Measurements from ENCODE around the gene PDS5B. TPM values are rescaled to one million over a fixed set of nuclear protein-coding genes. Genes with fewer than 3 reads are reported as not detected.
"Not testable (repeated sequence)": the region's sequence is repeated elsewhere in the genome, so short reads cannot be mapped to it uniquely, and the experiment has no call there.

PDS5B gene
- total and polyA plus RNA-seq, 8 donors: 32.5 to 75.8 (median 69.5) TPM

DNA sequence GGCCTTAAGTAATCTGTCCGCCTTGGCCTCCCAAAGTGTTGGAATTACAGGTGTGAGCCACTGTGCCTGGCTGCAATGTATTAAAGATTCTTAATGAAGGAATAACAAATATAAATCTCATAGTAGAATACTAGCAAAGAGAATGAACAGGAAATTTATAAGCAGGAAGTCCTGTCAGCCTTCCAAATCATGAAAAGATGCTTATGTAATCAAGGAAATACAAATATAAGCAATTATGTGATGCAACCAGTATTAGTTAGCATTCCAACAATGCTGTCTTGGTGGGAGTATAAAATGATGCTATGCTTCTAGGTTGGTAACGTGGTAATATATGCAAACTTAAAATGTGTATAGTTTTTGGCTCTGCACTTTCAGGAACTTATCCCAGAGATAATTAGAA is 133.8 kb downstream of the PDS5B start:
- ATAC-seq (no peak), DNase-seq (no peak)
- H3K9me3 ChIP-seq: peaks cover 0 to 4% of the 10 kb centered on the region in 2 donors
- H3K27ac ChIP-seq: peak overlapping the region in 1 of 2 donors; percentile 16
- intact Hi-C loops (cut with DNase I): no loop called here
- peaks cover 0 to 24% of the 10 kb centered on the region in 2 donors for H3K36me3 ChIP-seq
- no peak overlapping the region for H3K4me3 ChIP-seq
- TF ChIP-seq, protein P1, sequence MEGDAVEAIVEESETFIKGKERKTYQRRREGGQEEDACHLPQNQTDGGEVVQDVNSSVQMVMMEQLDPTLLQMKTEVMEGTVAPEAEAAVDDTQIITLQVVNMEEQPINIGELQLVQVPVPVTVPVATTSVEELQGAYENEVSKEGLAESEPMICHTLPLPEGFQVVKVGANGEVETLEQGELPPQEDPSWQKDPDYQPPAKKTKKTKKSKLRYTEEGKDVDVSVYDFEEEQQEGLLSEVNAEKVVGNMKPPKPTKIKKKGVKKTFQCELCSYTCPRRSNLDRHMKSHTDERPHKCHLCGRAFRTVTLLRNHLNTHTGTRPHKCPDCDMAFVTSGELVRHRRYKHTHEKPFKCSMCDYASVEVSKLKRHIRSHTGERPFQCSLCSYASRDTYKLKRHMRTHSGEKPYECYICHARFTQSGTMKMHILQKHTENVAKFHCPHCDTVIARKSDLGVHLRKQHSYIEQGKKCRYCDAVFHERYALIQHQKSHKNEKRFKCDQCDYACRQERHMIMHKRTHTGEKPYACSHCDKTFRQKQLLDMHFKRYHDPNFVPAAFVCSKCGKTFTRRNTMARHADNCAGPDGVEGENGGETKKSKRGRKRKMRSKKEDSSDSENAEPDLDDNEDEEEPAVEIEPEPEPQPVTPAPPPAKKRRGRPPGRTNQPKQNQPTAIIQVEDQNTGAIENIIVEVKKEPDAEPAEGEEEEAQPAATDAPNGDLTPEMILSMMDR (IDR thresholded peaks at IDR 0.05): no peak
- H3K4me1 ChIP-seq: peaks cover 0 to 6% of the 10 kb centered on the region in 2 donors
- no peaks in the 10 kb centered on the region for H3K27me3 ChIP-seq

DNA sequence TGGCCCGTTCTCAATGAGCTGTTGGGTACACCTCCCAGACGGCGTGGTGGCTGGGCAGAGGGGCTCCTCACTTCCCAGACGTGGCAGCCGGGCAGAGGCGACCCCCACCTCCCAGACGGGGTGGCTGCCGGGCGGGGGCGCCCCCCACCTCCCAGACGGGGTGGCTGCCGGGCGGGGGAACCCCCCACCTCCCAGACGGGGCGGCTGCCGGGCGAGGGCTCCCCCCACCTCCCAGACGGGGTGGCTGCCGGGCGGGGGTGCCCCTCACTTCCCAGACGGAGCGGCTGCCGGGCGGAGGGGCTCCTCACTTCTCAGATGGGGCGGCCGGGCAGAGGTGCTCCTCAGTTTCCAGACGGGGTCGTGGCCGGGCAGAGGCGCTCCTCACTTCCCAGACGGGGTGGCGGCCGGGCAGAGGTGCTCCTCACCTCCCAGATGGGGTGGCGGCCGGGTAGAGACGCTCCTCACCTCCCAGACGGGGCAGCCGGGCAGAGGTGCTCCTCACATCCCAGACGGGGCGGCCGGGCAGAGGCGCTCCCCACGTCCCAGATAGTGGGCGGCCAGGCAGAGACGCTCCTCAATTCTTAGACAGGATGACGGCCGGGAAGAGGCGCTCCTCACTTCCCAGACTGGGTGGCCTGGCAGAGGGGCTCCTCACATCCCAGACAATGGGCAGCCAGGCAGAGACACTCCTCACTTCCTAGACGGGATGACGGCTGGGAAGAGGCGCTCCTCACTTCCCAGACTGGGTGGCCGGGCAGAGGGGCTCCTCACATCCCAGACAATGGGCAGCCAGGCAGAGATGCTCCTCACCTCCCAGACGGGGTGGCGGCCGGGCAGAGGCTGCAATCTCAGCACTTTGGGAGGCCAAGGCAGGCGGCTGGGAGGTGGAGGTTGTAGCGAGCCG is 135.1 kb downstream of the PDS5B start:
- H3K27ac ChIP-seq; ATAC-seq; H3K9me3 ChIP-seq; H3K27me3 ChIP-seq; H3K4me3 ChIP-seq; intact Hi-C loops (cut with DNase I): not testable (repeated sequence)
- DNase-seq: peak in 1 of 4 donors; percentile 66
- peaks cover 0 to 15% of the 10 kb centered on the region in 2 donors for H3K36me3 ChIP-seq
- H3K4me1 ChIP-seq: peaks cover 0 to 11% of the 10 kb centered on the region in 2 donors

DNA sequence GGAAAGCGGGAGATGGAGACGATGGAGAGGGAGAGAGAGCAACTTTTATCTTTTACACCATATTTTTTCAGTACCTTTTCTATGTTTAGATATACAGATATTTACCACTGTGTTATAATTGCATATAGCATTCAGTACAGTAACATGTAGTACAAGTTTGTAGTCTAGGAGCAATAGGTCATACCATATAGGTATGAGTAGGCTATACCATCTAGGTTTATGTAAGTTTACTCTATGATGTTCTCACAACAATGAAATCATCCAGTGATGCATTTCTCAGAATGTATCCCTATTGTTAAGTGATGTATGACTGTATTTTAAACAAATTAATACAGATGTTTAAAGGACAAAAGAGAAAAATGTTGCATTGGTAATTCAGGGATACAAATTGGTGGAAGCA is 136.1 kb downstream of the PDS5B start:
- DNase-seq (no peak), ATAC-seq (no peak)
- intact Hi-C loops (cut with DNase I): no loop called here
- no peak overlapping the region for H3K4me3 ChIP-seq
- peaks cover 0 to 13% of the 10 kb centered on the region in 2 donors for H3K36me3 ChIP-seq
- no peak overlapping the region for H3K27ac ChIP-seq
- TF ChIP-seq, protein P1 (IDR thresholded peaks at IDR 0.05): no peak
- no peaks in the 10 kb centered on the region for H3K9me3 ChIP-seq
- H3K27me3 ChIP-seq: no peaks in the 10 kb centered on the region
- peaks cover 0 to 14% of the 10 kb centered on the region in 2 donors for H3K4me1 ChIP-seq

DNA sequence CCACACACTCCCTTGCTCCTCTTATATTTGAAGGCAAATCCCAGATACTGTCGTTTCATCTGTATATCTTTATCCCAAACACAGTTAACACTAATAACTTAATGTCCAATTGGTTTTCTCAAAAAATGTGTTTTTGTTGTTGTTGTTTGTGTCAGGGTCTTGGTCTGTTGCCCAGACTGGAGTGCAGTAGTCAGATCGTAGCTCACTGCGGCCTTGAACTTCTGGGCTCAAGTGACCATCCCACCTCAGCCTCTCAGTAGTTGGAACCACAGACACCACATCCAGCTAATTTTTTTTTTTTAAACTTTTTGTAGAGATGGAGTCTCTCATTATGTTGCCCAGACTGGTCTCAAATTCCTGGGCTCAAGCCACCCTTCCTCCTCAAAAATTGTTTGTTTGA is 137.7 kb downstream of the PDS5B start:
- H3K9me3 ChIP-seq: no peaks in the 10 kb centered on the region
- no peak for ATAC-seq
- peaks cover 0 to 13% of the 10 kb centered on the region in 2 donors for H3K36me3 ChIP-seq
- TF ChIP-seq, protein P1 (IDR thresholded peaks at IDR 0.05): no peak
- DNase-seq: no peak
- H3K4me3 ChIP-seq: no peak overlapping the region
- no peak overlapping the region for H3K27ac ChIP-seq
- no peaks in the 10 kb centered on the region for H3K27me3 ChIP-seq
- intact Hi-C loops (cut with DNase I): no loop called here
- peaks cover 0 to 14% of the 10 kb centered on the region in 2 donors for H3K4me1 ChIP-seq

DNA sequence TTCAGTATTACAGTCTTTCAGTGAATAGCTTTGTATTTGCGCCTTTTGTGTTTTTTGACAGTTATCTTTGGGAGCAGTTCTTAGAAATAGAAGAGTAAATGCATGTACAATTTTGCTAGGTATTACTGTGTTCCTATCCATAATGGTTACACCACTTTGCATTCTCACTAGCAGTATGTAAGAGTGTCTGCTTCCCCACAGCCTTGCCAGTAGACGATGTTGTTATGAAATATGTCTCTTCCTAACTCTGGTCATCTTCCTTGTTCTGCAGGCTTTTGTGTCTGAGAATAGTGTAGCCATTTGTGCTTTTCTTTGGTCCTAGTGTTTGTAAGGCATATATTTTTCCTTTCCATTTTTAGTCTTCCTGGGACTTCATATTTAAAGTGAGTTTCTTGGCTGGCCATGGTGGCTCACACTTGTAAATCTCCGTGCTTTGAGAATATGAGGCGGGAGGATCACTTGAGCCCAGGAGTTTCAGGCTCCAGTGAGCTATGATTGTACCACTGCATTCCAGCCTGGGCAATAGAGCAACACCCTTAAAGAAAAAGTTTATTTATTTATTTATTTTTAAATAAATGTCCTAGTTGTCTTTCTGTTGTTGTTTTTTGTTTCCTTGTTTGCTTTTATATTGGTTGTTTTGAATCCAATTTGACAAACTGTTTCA is 140.3 kb downstream of the PDS5B start:
- intact Hi-C loops (cut with DNase I): no loop called here
- no peaks in the 10 kb centered on the region for H3K27me3 ChIP-seq
- peaks cover under 1 to 14% of the 10 kb centered on the region in 2 donors for H3K4me1 ChIP-seq
- no peak overlapping the region for H3K4me3 ChIP-seq
- H3K27ac ChIP-seq: no peak overlapping the region
- TF ChIP-seq, protein P1 (IDR thresholded peaks at IDR 0.05): no peak
- no peak for DNase-seq
- peaks cover 0 to 5% of the 10 kb centered on the region in 2 donors for H3K9me3 ChIP-seq
- H3K36me3 ChIP-seq: peaks cover 0 to 7% of the 10 kb centered on the region in 2 donors
- peak; percentile 51 for ATAC-seq
